ENCODE data around the gene THAP4. TPM values are rescaled to one million over a fixed set of nuclear protein-coding genes. Genes with fewer than 3 reads are reported as not detected.
"Not testable (repeated sequence)": the region's sequence is repeated elsewhere in the genome, so short reads cannot be mapped to it uniquely, and the experiment has no call there.

THAP4 gene
- total and polyA plus RNA-seq, 2 experiments from 2014 or later = 82.0 to 101 TPM

- TF ChIP-seq, protein P1, sequence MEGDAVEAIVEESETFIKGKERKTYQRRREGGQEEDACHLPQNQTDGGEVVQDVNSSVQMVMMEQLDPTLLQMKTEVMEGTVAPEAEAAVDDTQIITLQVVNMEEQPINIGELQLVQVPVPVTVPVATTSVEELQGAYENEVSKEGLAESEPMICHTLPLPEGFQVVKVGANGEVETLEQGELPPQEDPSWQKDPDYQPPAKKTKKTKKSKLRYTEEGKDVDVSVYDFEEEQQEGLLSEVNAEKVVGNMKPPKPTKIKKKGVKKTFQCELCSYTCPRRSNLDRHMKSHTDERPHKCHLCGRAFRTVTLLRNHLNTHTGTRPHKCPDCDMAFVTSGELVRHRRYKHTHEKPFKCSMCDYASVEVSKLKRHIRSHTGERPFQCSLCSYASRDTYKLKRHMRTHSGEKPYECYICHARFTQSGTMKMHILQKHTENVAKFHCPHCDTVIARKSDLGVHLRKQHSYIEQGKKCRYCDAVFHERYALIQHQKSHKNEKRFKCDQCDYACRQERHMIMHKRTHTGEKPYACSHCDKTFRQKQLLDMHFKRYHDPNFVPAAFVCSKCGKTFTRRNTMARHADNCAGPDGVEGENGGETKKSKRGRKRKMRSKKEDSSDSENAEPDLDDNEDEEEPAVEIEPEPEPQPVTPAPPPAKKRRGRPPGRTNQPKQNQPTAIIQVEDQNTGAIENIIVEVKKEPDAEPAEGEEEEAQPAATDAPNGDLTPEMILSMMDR (IDR thresholded peaks at IDR 0.05; ENCODE audit: low read depth, low read length) = no peak
- H3K4me3 ChIP-seq = no peak overlapping the region
Measured at GRCh38 chr2:241576293-241576654, 60.7 kb downstream of the THAP4 start.

DNA sequence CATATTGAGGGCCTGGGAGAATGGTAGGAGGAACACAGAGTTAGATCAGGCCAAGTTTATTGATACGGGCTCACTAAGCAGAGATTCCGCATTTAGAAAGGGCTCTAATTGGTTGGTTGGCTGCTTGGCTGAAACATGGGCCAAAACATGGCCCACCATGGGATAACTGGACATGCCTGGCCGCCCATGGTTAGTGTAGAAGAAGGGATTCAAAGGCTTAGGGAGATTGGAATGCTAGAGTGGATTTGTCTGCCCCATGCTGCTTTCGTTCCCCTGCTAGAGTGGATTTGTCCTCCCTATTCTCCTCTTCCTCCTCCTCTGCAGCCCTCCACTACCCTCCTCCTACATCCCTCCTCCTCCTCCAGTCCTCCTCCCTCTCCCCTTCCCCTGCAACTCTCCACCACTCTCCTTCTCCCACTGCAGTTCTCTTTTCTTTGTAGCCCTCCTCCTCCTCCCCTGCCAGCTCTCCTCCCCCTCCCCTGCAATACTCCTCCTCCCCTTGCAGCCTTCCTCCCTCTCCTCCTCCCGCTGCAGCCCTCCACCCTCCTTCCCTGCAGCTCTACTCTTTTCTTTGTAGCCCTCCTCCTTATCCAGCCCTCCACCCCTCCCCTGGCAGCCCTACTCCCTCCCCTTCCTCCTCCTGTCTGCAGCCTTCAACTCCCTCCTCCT lies 61.2 kb downstream of the THAP4 start:
- Histone ChIP-seq H3K27me3 (no peaks in the 10 kb centered on the region), H3K9me3 (ENCODE audit: low read depth) (no peaks in the 10 kb centered on the region), H3K4me1 (ENCODE audit: low read depth) (no peaks in the 10 kb centered on the region), H3K27ac (no peak overlapping the region), H3K4me3 (no peak overlapping the region), H3K36me3 (peaks cover 2% of the 10 kb centered on the region)
- TF ChIP-seq, protein P1 (IDR thresholded peaks at IDR 0.05; ENCODE audit: low read depth, low read length) = no peak
- DNase-seq (ENCODE audit: low read depth in 1 of 2, low spot score in 1 of 2) = no peak

More at GRCh38 chr2:241576293-241576654, 60.7 kb downstream of the THAP4 start:
- Histone ChIP-seq H3K27me3 (no peaks in the 10 kb centered on the region), H3K9me3 (ENCODE audit: low read depth) (no peaks in the 10 kb centered on the region), H3K36me3 (peaks cover 2% of the 10 kb centered on the region), H3K4me1 (ENCODE audit: low read depth) (no peaks in the 10 kb centered on the region), H3K27ac (no peak overlapping the region)
- DNase-seq (ENCODE audit: low read depth in 1 of 2, low spot score in 1 of 2) = no peak

- DNase-seq (ENCODE audit: low read depth in 1 of 2, low spot score in 1 of 2) = no peak
- no peaks in the 10 kb centered on the region for H3K4me1 ChIP-seq (ENCODE audit: low read depth)
- no peaks in the 10 kb centered on the region for H3K9me3 ChIP-seq (ENCODE audit: low read depth)
- no peak overlapping the region for H3K27ac ChIP-seq
- H3K4me3 ChIP-seq = no peak overlapping the region
- TF ChIP-seq, protein P1 (IDR thresholded peaks at IDR 0.05; ENCODE audit: low read depth, low read length) = no peak
- no peaks in the 10 kb centered on the region for H3K27me3 ChIP-seq
- peaks cover 2% of the 10 kb centered on the region for H3K36me3 ChIP-seq
Measured at GRCh38 chr2:241574911-241575623, 61.9 kb downstream of the THAP4 start.

DNA sequence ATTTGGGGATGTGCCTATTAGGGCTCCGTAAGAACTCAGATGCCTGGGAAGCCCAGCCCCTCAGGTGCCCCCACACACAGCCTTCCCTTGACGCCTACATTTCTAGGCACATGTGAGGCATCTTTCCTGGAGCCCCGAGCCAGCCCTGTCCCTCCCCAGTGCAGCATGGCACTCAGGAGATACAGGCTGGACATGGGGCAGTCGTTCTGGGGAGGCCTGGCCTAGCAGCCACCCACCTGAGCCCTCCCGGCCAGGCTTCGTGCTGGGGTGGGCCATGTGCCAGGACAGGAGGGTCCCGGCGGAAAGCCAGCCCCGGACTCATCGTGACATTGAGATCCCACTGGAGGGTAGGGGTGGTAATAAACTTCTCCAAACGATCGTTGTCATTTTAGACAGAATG lies 63.2 kb downstream of the THAP4 start:
- Histone ChIP-seq H3K4me3 (no peak overlapping the region), H3K4me1 (ENCODE audit: low read depth) (no peaks in the 10 kb centered on the region), H3K27me3 (no peaks in the 10 kb centered on the region), H3K27ac (no peak overlapping the region), H3K36me3 (peaks cover 2% of the 10 kb centered on the region), H3K9me3 (ENCODE audit: low read depth) (no peaks in the 10 kb centered on the region)
- DNase-seq (ENCODE audit: low read depth in 1 of 2, low spot score in 1 of 2) = no peak
- TF ChIP-seq, protein P1 (IDR thresholded peaks at IDR 0.05; ENCODE audit: low read depth, low read length) = no peak

- not testable (repeated sequence) for DNase-seq (ENCODE audit: low read depth in 1 of 2, low spot score in 1 of 2); H3K9me3 ChIP-seq (ENCODE audit: low read depth); H3K27ac ChIP-seq; H3K27me3 ChIP-seq; H3K36me3 ChIP-seq; H3K4me1 ChIP-seq (ENCODE audit: low read depth); H3K4me3 ChIP-seq
Measured at GRCh38 chr2:241572915-241573651, 63.9 kb downstream of the THAP4 start.

Measured in cardiac muscle cell (in vitro differentiated cells and primary cell).